Stomach (tissue), 9 donors: ENCODE measurements around the gene TSHZ1. TPM values are rescaled to one million over a fixed set of nuclear protein-coding genes. Genes with fewer than 3 reads are reported as not detected.

ENCODE experiments used
- DNase-seq, 2 donors: peaks; one replicate each; pipeline versions ENCODE4 v3.0.0 to v3.0.0-alpha.2; 2013 to 2019
- H3K27ac ChIP-seq, 5 donors: fragments of 200-600 bp in 4 of 5; sonication (generic) in 4 of 5; one replicate each; pipeline ENCODE4 v1.5.1; 2013 to 2019; ENCODE audit warnings: mild to moderate bottlenecking in 1 of 5, moderate library complexity in 1 of 5
- H3K27me3 ChIP-seq, 3 donors: fragments of 200-600 bp; sonication (generic); one replicate each; pipeline ENCODE4 v1.5.1; 2017 to 2019; ENCODE audit warnings: mixed run types in 1 of 3
- H3K36me3 ChIP-seq, 4 donors: fragments of 200-600 bp; sonication (generic); 1 replicate in 3 of 4; 2 replicates in 1 of 4; pipeline ENCODE4 v1.5.1; 2016 to 2019
- H3K4me1 ChIP-seq, 4 donors: fragments of 200-600 bp; sonication (generic); one replicate each; pipeline ENCODE4 v1.5.1; 2016 to 2019
- H3K4me3 ChIP-seq, 4 donors: fragments of 200-600 bp; sonication (generic) in 3 of 4; one replicate each; pipeline ENCODE4 v1.5.1; 2016 to 2019; ENCODE audit warnings: mild to moderate bottlenecking in 1 of 4
- H3K9me3 ChIP-seq, 4 donors: fragments of 200-600 bp; sonication (generic); one replicate each; pipeline ENCODE4 v1.5.1; 2016 to 2019
- CTCF ChIP-seq, 7 experiments: fragments of 450-650 bp in 4 of 7; fragments of 200-600 bp in 3 of 7; sonication (generic) in 3 of 7; IDR thresholded peaks; one replicate each; pipeline ENCODE4 v1.5.1; 2016 to 2019; ENCODE audit warnings: antibody characterized with exemption in 7 of 7, control low read depth in 2 of 7, mild to moderate bottlenecking in 1 of 7
- EP300 ChIP-seq: sonication (generic); formaldehyde crosslinking; IDR thresholded peaks from one replicate; pipeline ENCODE4 v1.6.1; 2017; ENCODE audit warnings: antibody characterized with exemption
- POLR2A ChIP-seq, 4 donors: fragments of 450-650 bp; IDR thresholded peaks; one replicate each; pipeline ENCODE4 v1.6.1; 2016; ENCODE audit warnings: antibody characterized with exemption in 4 of 4, control low read depth in 2 of 4, mild to moderate bottlenecking in 1 of 4, moderate library complexity in 1 of 4
- POLR2AphosphoS5 ChIP-seq, 3 donors: sonication (generic); formaldehyde crosslinking; IDR thresholded peaks; one replicate each; pipeline ENCODE4 v1.6.1; 2016; ENCODE audit warnings: antibody characterized with exemption in 3 of 3
- WGBS, 5 donors: extraction: QIAGEN DNeasy Blood & Tissue Kit in 3 of 5; methylation state at CpG; one replicate each; pipeline versions ENCODE4 v1.1.5 to v1.1.7; 2013 to 2018; 5-methylcytosine and 5-hydroxymethylcytosine counted together
- intact Hi-C: fragments of 100-400 bp; cut with DNase I; formaldehyde crosslinking; loops from one replicate; pipeline ENCODE4 v1.15.1; 2023; ENCODE audit warnings: low total_unique reads
- polyA plus RNA-seq, 3 donors: library from polyadenylated mRNA; stranded (reverse); fragments of 200-250 nt; gene quantifications; one replicate each; pipeline ENCODE4 v1.2.3, GENCODE V29; 2013
- total RNA-seq, 5 donors: library from RNA; depleted of rRNA; stranded (reverse); fragments of >200 nt; gene quantifications; one replicate each; pipeline versions ENCODE4 v1.1.0 to v1.2.3, GENCODE V29; 2014 to 2016
- donor health status: healthy with polysubstance abuse.
- donor health status: Bipolar disorder and iron deficiency.
- donor health status: healthy.

TSHZ1 gene
- total and polyA plus RNA-seq, 8 donors = 4.2 to 21.0 (median 8.2) TPM

GRCh38 chr18:75240433-75240832, 29.8 kb downstream of the TSHZ1 start:
- H3K27me3 ChIP-seq = no peaks in the 10 kb centered on the region
- TF ChIP-seq POLR2A (IDR thresholded peaks at IDR 0.05) = no peak
- TF ChIP-seq EP300 = no peak
- TF ChIP-seq POLR2AphosphoS5 (IDR thresholded peaks at IDR 0.05) = no peak
- no peak for TF ChIP-seq CTCF (IDR thresholded peaks at IDR 0.05)
- WGBS, 5 donors = 83 to 98% (median 95%) methylated on average over 10 of the region's 10 CpGs
- no peaks in the 10 kb centered on the region for H3K36me3 ChIP-seq
- peaks cover 0 to 35% (median 17%) of the 10 kb centered on the region in 4 donors for H3K4me1 ChIP-seq
- H3K27ac ChIP-seq = no peak overlapping the region
- H3K4me3 ChIP-seq = no peak overlapping the region
- intact Hi-C loops = no loop called here
- no peak for DNase-seq
- H3K9me3 ChIP-seq = no peaks in the 10 kb centered on the region

DNA sequence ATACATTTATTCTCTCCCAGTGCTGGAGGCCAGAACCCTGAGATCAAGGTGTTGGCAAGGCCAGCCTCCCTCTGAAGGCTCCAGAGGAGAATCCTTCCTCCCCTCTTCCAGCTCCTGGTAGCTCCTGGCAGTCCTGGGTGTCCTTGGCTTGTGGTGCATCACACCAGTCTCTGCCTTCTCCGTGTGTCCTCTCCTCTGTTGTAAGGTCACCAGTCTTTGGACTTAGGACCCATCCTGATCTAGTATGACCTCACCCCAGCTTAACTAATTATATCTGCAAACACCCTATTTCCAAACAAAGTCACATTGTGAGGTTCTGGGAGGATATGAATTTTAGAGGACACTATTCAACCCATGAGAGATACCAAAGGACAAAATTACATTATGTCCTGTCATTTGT, 31.1 kb downstream of the TSHZ1 start:
- DNase-seq = no peak
- no peaks in the 10 kb centered on the region for H3K36me3 ChIP-seq
- no peak overlapping the region for H3K4me3 ChIP-seq
- 91 to 95% (median 92%) methylated on average over 1 of the region's 1 CpG for WGBS, 5 donors
- no peaks in the 10 kb centered on the region for H3K9me3 ChIP-seq
- H3K4me1 ChIP-seq = peaks cover 2 to 42% (median 21%) of the 10 kb centered on the region in 4 donors
- intact Hi-C loops = no loop called here
- H3K27me3 ChIP-seq = no peaks in the 10 kb centered on the region
- H3K27ac ChIP-seq = no peak overlapping the region
- TF ChIP-seq EP300 (no peak), POLR2AphosphoS5 (IDR thresholded peaks at IDR 0.05) (no peak), CTCF (IDR thresholded peaks at IDR 0.05) (no peak), POLR2A (IDR thresholded peaks at IDR 0.05) (no peak)

GRCh38 chr18:75244351-75245313, 34.0 kb downstream of the TSHZ1 start:
- peaks cover 11 to 57% (median 38%) of the 10 kb centered on the region in 4 donors for H3K4me1 ChIP-seq

More at GRCh38 chr18:75244351-75245313, 34.0 kb downstream of the TSHZ1 start:
- Histone ChIP-seq H3K36me3 (no peaks in the 10 kb centered on the region), H3K27ac (no peak overlapping the region), H3K27me3 (no peaks in the 10 kb centered on the region), H3K4me3 (no peak overlapping the region), H3K9me3 (no peaks in the 10 kb centered on the region)
- TF ChIP-seq CTCF (IDR thresholded peaks at IDR 0.05) (no peak), EP300 (no peak), POLR2AphosphoS5 (IDR thresholded peaks at IDR 0.05) (no peak), POLR2A (IDR thresholded peaks at IDR 0.05) (no peak)
- WGBS, 5 donors = 83 to 91% (median 86%) methylated on average over 19 of the region's 19 CpGs
- DNase-seq = peak in 1 of 2 donors; percentile 44
- intact Hi-C loops = no loop called here
